B cell (primary cell): ENCODE results near the gene SAP30L. TPM values are rescaled to one million over a fixed set of nuclear protein-coding genes. Genes with fewer than 3 reads are reported as not detected.

Source experiments
- ATAC-seq: fragments of 200-7000 bp; cut with Tn5 transposase; one replicate; pipeline ENCODE4 v1.10.0; 2021; ENCODE audit warnings: low read depth, mild to moderate bottlenecking, moderate number of reproducible peaks, moderate library complexity
- CTCF ChIA-PET: fragments of 350-600 bp; sonication (Branson Sonifier 250); formaldehyde crosslinking; loops from one replicate; lab custom pipeline; 2021; ENCODE audit warnings: antibody characterized with exemption, inconsistent platforms; lab: Charles Lee
- POLR2A ChIA-PET: fragments of 350-600 bp; sonication (Branson Sonifier 250); formaldehyde crosslinking; loops from one replicate; lab custom pipeline; 2021; ENCODE audit warnings: antibody characterized with exemption; lab: Charles Lee
- DNase-seq: peaks from one replicate; pipeline ENCODE4 v3.0.0; 2013
- H2AFZ ChIP-seq: 2 replicates; pipeline ENCODE4 v1.6.1; 2012; ENCODE audit warnings: mild to moderate bottlenecking, low read depth, low read length; ENCODE audit not compliant: insufficient read depth, poor library complexity, severe bottlenecking
- H3K27ac ChIP-seq, 2 donors: 1 replicate in 1 of 2; 2 replicates in 1 of 2; pipeline ENCODE4 v1.5.1; 2012 to 2013; ENCODE audit warnings: low read length in 2 of 2, mild to moderate bottlenecking in 2 of 2, moderate library complexity in 1 of 2
- H3K27me3 ChIP-seq, 4 experiments: fragments of 200-600 bp in 1 of 4; sonication (generic) in 1 of 4; replicated peaks in 1 of 4; 1 replicate in 2 of 4; 2 replicates in 2 of 4; pipeline versions ENCODE4 v1.6.1 to v1.7.0; 2013 to 2016; ENCODE audit warnings: low read length in 3 of 4, mild to moderate bottlenecking in 2 of 4, mixed read lengths in 1 of 4, moderate library complexity in 1 of 4; ENCODE audit not compliant: insufficient read depth in 4 of 4, control insufficient read depth in 3 of 4; ENCODE audit errors: control extremely low read depth in 1 of 4
- H3K36me3 ChIP-seq, 2 experiments: replicated peaks in 1 of 2; 1 replicate in 1 of 2; 2 replicates in 1 of 2; pipeline versions ENCODE4 v1.6.1 to v1.7.1; 2013; ENCODE audit warnings: low read length in 1 of 2; ENCODE audit not compliant: insufficient read depth in 2 of 2, control insufficient read depth in 1 of 2; ENCODE audit errors: control extremely low read depth in 1 of 2, extremely low read depth in 1 of 2
- H3K4me1 ChIP-seq, 2 donors: fragments of 200-600 bp in 1 of 2; sonication (generic) in 1 of 2; 1 replicate in 1 of 2; 2 replicates in 1 of 2; pipeline versions ENCODE4 v1.5.1 to v1.6.1; 2013 to 2017; ENCODE audit warnings: low read length in 2 of 2; ENCODE audit not compliant: control insufficient read depth in 2 of 2, insufficient read depth in 2 of 2
- H3K4me2 ChIP-seq: replicated peaks from 2 replicates; pipeline ENCODE3; 2012; ENCODE audit warnings: mild to moderate bottlenecking, low read depth, low read length; ENCODE audit not compliant: poor library complexity, severe bottlenecking
- H3K4me3 ChIP-seq, 5 experiments: fragments of 200-600 bp in 1 of 5; sonication (generic) in 1 of 5; 1 replicate in 3 of 5; 2 replicates in 2 of 5; pipeline versions ENCODE4 v1.5.1 to v1.7.0; 2011 to 2016; ENCODE audit warnings: low read length in 4 of 5, mild to moderate bottlenecking in 4 of 5, low read depth in 2 of 5, control low read depth in 1 of 5, moderate library complexity in 1 of 5; ENCODE audit not compliant: insufficient read depth in 1 of 5; ENCODE audit errors: control extremely low read depth in 1 of 5, extremely low read depth in 1 of 5
- H3K79me2 ChIP-seq: fragments of 200-600 bp; sonication (generic); one replicate; pipeline ENCODE4 v1.6.0; 2016; ENCODE audit warnings: low read length; ENCODE audit not compliant: control insufficient read depth, insufficient read depth
- H3K9ac ChIP-seq: fragments of 200-600 bp; sonication (generic); 2 replicates; pipeline ENCODE4 v1.6.1; 2017; ENCODE audit warnings: mild to moderate bottlenecking, low read length, moderate library complexity
- H3K9me3 ChIP-seq, 3 donors: one replicate each; pipeline versions ENCODE4 v1.6.1 to v1.7.1; 2013; ENCODE audit warnings: low read length in 2 of 3; ENCODE audit not compliant: control insufficient read depth in 2 of 3, insufficient read depth in 1 of 3; ENCODE audit errors: control extremely low read depth in 1 of 3
- H4K20me1 ChIP-seq: 2 replicates; pipeline ENCODE4 v1.6.0; 2012; ENCODE audit warnings: mild to moderate bottlenecking, low read length; ENCODE audit not compliant: insufficient read depth, control insufficient read depth, poor library complexity, severe bottlenecking
- H3K27ac Mint-ChIP-seq: one replicate; pipeline ENCODE4 v1.8.0; 2021; ENCODE audit warnings: mixed read lengths
- H3K27me3 Mint-ChIP-seq: one replicate; pipeline ENCODE4 v1.8.0; 2021; ENCODE audit warnings: mixed read lengths
- H3K4me1 Mint-ChIP-seq: one replicate; pipeline ENCODE4 v1.8.0; 2021; ENCODE audit warnings: mixed read lengths
- H3K4me3 Mint-ChIP-seq: one replicate; pipeline ENCODE4 v1.8.0; 2021; ENCODE audit warnings: mixed read lengths
- H3K9me3 Mint-ChIP-seq: one replicate; pipeline ENCODE4 v1.8.0; 2022; ENCODE audit warnings: mixed read lengths; ENCODE audit not compliant: insufficient read depth
- CTCF ChIP-seq: fragments of 200-600 bp; IDR thresholded peaks from one replicate; pipeline ENCODE4 v1.8.0; 2022; ENCODE audit warnings: antibody characterized with exemption, mild to moderate bottlenecking
- EZH2 ChIP-seq: IDR thresholded peaks from 2 replicates; pipeline ENCODE4 v1.6.1; 2012; ENCODE audit warnings: borderline replicate concordance, low read depth, mild to moderate bottlenecking, moderate library complexity, low read length; ENCODE audit not compliant: insufficient read depth, poor library complexity, severe bottlenecking
- WGBS: methylation state at CpG from one replicate; pipeline ENCODE4 v1.1.5; 2013; ENCODE audit warnings: missing lambda C conversion rate; ENCODE audit not compliant: insufficient coverage; 5-methylcytosine and 5-hydroxymethylcytosine counted together
- intact Hi-C: fragments of 100-400 bp; cut with micrococcal nuclease; formaldehyde crosslinking; loops from one replicate; pipeline ENCODE4 v1.10.0; 2022
- polyA plus RNA-seq: library from polyadenylated mRNA; depleted of rRNA; stranded (reverse); fragments of >200 nt; gene quantifications from 2 replicates; pipeline ENCODE4 v1.2.3, GENCODE V29; 2012
- total RNA-seq, 2 donors: library from RNA; stranded (reverse); fragments of 120-200 nt in 1 of 2; gene quantifications; 1 replicate in 1 of 2; 2 replicates in 1 of 2; pipeline versions ENCODE4 v1.2.3 to v1.2.4, GENCODE V29; 2013 to 2022

The SAP30L gene
- total and polyA plus RNA-seq, 2 donors (not counting 1 experiment from before 2014, with no cell fraction given) = 34.8 to 41.5 TPM

DNA sequence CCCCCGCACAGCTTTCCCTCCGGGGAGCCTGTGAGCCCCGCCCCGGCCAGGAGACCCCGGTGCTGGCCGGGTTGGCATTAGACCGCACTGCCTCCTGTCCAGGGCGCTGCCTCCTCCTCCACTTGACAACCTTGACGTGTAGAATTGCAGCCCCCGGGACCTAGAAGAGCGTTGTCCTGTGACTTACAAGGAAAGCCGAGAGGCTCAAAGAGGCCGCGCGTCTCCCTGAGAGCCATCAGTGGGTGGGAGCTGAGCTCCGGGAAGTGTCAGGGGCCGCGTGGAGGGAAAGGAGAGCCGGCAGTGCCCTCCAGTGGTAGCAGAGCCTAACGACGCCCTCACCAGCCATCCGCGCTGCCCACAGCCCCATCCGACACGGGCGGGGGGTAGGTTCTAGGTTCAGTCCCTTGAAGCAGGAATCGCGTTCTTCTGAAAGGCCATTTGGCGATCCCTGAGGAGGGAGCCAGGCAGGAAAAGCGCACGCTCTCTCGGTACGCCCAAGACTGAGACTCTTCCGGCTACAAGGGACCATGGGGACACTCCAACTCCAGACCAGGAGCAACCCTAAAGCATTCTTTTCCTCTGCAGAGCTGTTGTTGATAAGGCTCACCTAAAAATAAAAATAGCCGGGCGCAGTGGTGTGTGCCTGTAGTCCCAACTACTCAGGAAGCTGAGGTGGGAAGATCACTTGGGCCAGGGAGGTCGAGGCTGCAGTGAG, 40.6 kb upstream of the SAP30L start:
- CTCF ChIA-PET = interaction anchor here (0.5 to 9.3 kb wide), 43 partner anchors 8 to 440 kb away, joined by 3 to 295 read pairs (median 4); partner anchors contain the start of gene GALNT10
- peaks cover 3 to 11% of the 10 kb centered on the region in 2 donors for H3K4me1 ChIP-seq
- no peaks in the 10 kb centered on the region for H4K20me1 ChIP-seq
- no peaks in the 10 kb centered on the region for H3K27me3 Mint-ChIP-seq
- peak overlapping the region in 4 of 5 experiments; percentile 15 to 48 (median 40) for H3K4me3 ChIP-seq
- POLR2A ChIA-PET = interaction anchor here (1.1 kb wide), 1 partner anchor 333 kb away, joined by 3 read pairs; no protein-coding TSS in a partner anchor
- peak overlapping the region; percentile 64 for H3K4me3 Mint-ChIP-seq
- TF ChIP-seq CTCF (peak; percentile 87), EZH2 (no peak)
- peak; percentile 82 for DNase-seq
- H3K9ac ChIP-seq = peak overlapping the region; percentile 38
- peaks cover 0 to 24% of the 10 kb centered on the region in 2 experiments for H3K36me3 ChIP-seq
- peak overlapping the region; percentile 69 for H2AFZ ChIP-seq
- H3K4me1 Mint-ChIP-seq = peaks cover 13% of the 10 kb centered on the region
- intact Hi-C loops = loop anchor here (2.0 kb wide), 1 partner anchor 214 kb away; the partner anchor contains the start of gene GALNT10
- no peaks in the 10 kb centered on the region for H3K27me3 ChIP-seq
- peak overlapping the region; percentile 82 for H3K4me2 ChIP-seq
- no peak overlapping the region for H3K27ac Mint-ChIP-seq
- H3K27ac ChIP-seq = no peak overlapping the region
- H3K9me3 Mint-ChIP-seq = no peaks in the 10 kb centered on the region
- no peaks in the 10 kb centered on the region for H3K79me2 ChIP-seq
- peak; percentile 98 for ATAC-seq
- 12% methylated on average over 37 of the region's 37 CpGs for WGBS
- no peaks in the 10 kb centered on the region for H3K9me3 ChIP-seq

DNA sequence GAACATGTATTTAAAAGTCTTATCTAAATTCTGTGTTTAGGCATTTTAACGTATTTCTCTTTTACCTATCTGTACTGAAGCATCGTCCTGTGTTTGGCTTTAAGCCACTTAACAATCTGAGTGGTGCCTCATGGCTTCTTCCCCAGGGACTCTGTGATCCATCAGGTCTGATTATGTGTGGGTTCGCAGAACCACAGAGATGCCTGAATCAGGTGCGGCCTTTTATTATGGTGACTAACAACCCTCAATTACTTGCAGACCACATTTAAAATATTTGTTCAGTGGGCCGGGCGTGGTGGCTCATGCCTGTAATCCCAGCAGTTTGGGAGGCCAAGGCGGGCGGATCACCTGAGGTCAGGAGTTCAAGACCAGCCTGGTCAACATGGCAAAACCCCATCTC, 39.6 kb upstream of the SAP30L start:
- no peaks in the 10 kb centered on the region for H3K27me3 ChIP-seq

More for the DNA sequence above, 39.6 kb upstream of the SAP30L start:
- Mint-ChIP-seq H3K4me3 (no peak overlapping the region), H3K9me3 (no peaks in the 10 kb centered on the region), H3K27ac (no peak overlapping the region), H3K4me1 (peaks cover 13% of the 10 kb centered on the region), H3K27me3 (no peaks in the 10 kb centered on the region)
- Histone ChIP-seq H3K36me3 (peaks cover 0 to 33% of the 10 kb centered on the region in 2 experiments), H3K79me2 (no peaks in the 10 kb centered on the region), H3K9ac (no peak overlapping the region), H3K4me1 (peaks cover 3 to 11% of the 10 kb centered on the region in 2 donors), H3K27ac (no peak overlapping the region), H2AFZ (no peak overlapping the region), H3K9me3 (no peaks in the 10 kb centered on the region), H4K20me1 (no peaks in the 10 kb centered on the region), H3K4me3 (no peak overlapping the region), H3K4me2 (no peak overlapping the region)
- ChIA-PET POLR2A (no interaction called here), CTCF (interaction anchor here (0.8 to 9.3 kb wide), 10 partner anchors 15 to 432 kb away, joined by 3 to 295 read pairs (median 17); no protein-coding TSS in a partner anchor)
- ATAC-seq = no peak
- WGBS = 91% methylated on average over 3 of the region's 8 CpGs
- no peak for DNase-seq
- intact Hi-C loops = no loop called here
- TF ChIP-seq EZH2 (no peak), CTCF (no peak)
